Neural progenitor cell (in vitro differentiated cells): ENCODE results near the gene LPIN2.

Experiments used
- EZH2 ChIP-seq: fragments of 200-600 bp; sonication (generic); IDR thresholded peaks from 2 replicates; pipeline ENCODE4 v1.6.1; 2017; ENCODE audit warnings: antibody characterized with exemption, mild to moderate bottlenecking, moderate library complexity
- EZH2phosphoT487 ChIP-seq: fragments of 200-600 bp; sonication (generic); IDR thresholded peaks from 2 replicates; pipeline ENCODE4 v1.6.1; 2017; ENCODE audit warnings: antibody characterized with exemption
- TF ChIP-seq, protein P1 (sequence below): fragments of 200-600 bp; sonication (generic); IDR thresholded peaks from 2 replicates; pipeline ENCODE4 v1.5.1; 2017; ENCODE audit warnings: antibody characterized with exemption, mild to moderate bottlenecking

DNA sequence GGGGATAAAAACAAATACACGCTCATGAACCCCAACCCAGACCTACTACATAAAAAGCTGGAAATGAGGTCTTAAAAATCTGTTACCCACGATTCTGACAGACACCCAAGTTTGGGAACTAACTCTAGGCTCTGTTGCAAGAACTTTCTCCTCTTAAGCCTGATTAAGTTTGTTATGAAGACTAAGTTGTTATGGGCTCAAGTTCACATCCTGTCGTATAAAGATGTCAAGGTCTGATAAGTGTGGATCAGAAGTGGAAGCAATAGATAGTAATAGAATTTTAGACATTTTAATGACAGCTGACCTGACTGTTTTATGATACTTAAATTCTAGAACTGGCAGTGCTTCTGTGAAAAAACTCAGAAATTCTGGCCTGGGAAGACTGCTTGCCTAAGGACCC lies 43.2 kb downstream of the LPIN2 start:
- TF ChIP-seq, protein P1, sequence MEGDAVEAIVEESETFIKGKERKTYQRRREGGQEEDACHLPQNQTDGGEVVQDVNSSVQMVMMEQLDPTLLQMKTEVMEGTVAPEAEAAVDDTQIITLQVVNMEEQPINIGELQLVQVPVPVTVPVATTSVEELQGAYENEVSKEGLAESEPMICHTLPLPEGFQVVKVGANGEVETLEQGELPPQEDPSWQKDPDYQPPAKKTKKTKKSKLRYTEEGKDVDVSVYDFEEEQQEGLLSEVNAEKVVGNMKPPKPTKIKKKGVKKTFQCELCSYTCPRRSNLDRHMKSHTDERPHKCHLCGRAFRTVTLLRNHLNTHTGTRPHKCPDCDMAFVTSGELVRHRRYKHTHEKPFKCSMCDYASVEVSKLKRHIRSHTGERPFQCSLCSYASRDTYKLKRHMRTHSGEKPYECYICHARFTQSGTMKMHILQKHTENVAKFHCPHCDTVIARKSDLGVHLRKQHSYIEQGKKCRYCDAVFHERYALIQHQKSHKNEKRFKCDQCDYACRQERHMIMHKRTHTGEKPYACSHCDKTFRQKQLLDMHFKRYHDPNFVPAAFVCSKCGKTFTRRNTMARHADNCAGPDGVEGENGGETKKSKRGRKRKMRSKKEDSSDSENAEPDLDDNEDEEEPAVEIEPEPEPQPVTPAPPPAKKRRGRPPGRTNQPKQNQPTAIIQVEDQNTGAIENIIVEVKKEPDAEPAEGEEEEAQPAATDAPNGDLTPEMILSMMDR = no peak
- TF ChIP-seq EZH2 = no peak
- no peak for TF ChIP-seq EZH2phosphoT487
